A673 (cell line): ENCODE measurements around the gene ENOX2.

Source experiments
- CTCF ChIP-seq: fragments of 300-800, 200-600 bp; sonication (generic); conservative IDR thresholded peaks from 2 replicates; pipeline ENCODE4 v1.5.1; 2017; ENCODE audit warnings: low read depth, mild to moderate bottlenecking, antibody characterized with exemption, low read length, moderate library complexity, mixed read lengths
- EZH2 ChIP-seq: fragments of 200-600 bp; sonication (generic); IDR thresholded peaks from 2 replicates; pipeline ENCODE4 v1.6.1; 2017; ENCODE audit warnings: borderline replicate concordance, low read depth, mild to moderate bottlenecking, mixed read lengths, antibody characterized with exemption, low read length; ENCODE audit not compliant: poor library complexity, severe bottlenecking

- no peak for TF ChIP-seq CTCF
- TF ChIP-seq EZH2 = no peak
Measured at GRCh38 chrX:130769835-130770234, 133.2 kb downstream of the ENOX2 start.
